ENCODE measurements around the gene DLG5. TPM values are rescaled to one million over a fixed set of nuclear protein-coding genes. Genes with fewer than 3 reads are reported as not detected.

Gene DLG5
- total and polyA plus RNA-seq, 9 of the 15 experiments (the other 6 are each of a cell fraction or from before 2014, with no cell fraction given), result 1.4 to 26.8 (median 11.2) TPM

DNA sequence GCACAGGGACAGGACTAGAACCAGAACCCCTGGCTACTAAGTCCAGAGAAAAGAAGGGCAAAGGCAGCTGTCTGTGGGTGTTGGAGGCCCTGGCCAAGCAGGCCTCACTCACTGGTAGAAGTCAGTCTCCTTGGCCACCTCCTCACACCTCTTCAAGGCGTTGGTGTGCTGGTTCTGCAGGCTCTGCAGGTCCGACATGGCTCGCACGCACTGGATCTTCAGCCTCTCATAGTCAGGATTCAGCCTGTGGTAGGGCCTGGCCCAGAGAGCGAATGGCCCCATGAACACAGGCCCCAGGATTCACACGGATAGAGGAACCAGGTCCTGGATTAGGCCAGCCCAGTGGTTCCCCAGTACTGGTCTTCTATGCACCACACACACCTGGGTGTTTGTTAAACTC, 72.4 kb downstream of the DLG5 start:
- BruUV-seq (replicated peaks), result no TSS peak
- Histone ChIP-seq H3K9me1 (ENCODE audit: control insufficient read depth, insufficient read depth, low read length) (no peaks in the 10 kb centered on the region), H3K27ac (ENCODE audit: extremely low read depth, low read depth, low read length) (no peak overlapping the region), H3K4me2 (ENCODE audit: insufficient read depth, low read length) (no peak overlapping the region), H3K36me3 (ENCODE audit: control insufficient read depth, insufficient read depth, low read length) (peaks cover 39% of the 10 kb centered on the region; the same call in 2 of the 3 replicates), H4K20me1 (replicated peaks; ENCODE audit: control insufficient read depth, insufficient read depth, low read length) (peaks cover 4% of the 10 kb centered on the region; the same call in 1 of the 2 replicates), H3K4me3 (no peak overlapping the region), H2AFZ (ENCODE audit: low read depth, low read length) (no peak overlapping the region), H3K79me2 (ENCODE audit: control insufficient read depth, insufficient read depth, low read length) (no peaks in the 10 kb centered on the region), H3K9me3 (replicated peaks; ENCODE audit: control insufficient read depth, insufficient read depth, low read depth, low read length) (no peaks in the 10 kb centered on the region), H3K27me3 (ENCODE audit: control insufficient read depth in 2 of 2, insufficient read depth in 2 of 2, low read length in 2 of 2) (no peaks in the 10 kb centered on the region), H3K9ac (ENCODE audit: insufficient read depth in 1 of 2, low read depth in 2 of 2, low read length in 2 of 2) (peak overlapping the region in 1 of 2 experiments; percentile 49; a peak in 1 of 4 replicates), H3K4me1 (replicated peaks in 1 of 2; ENCODE audit: control insufficient read depth in 2 of 2, insufficient read depth in 2 of 2, low read length in 2 of 2) (peaks cover 6 to 8% of the 10 kb centered on the region in 2 experiments; a peak in 3 of 5 replicates)
- intact Hi-C loops (cut with micrococcal nuclease), result no loop called here
- in situ Hi-C loops (cut with MboI), result no loop called here
- DNase-seq (ENCODE audit: extremely low read depth in 1 of 4, low spot score in 3 of 4) (no peak), FAIRE-seq (no peak), ATAC-seq (no peak)
- CTCF ChIA-PET (ENCODE audit: low intra/inter-chr PET ratio), result no interaction called here
- WGBS (ENCODE audit: insufficient coverage, low coverage, missing lambda C conversion rate), result 88% methylated on average over 6 of the region's 6 CpGs
- POLR2A ChIA-PET, result interaction anchor here (0.6 kb wide), 1 partner anchor 119 kb away, joined by 3 read pairs; no protein-coding TSS in a partner anchor
- TF ChIP-seq HNRNPUL1 (IDR thresholded peaks at IDR 0.05; ENCODE audit: low read length), result no peak
- no peak for TF ChIP-seq HIVEP1 (CRISPR knock-in tag; IDR thresholded peaks at IDR 0.05)
- no peak for TF ChIP-seq SAFB (IDR thresholded peaks at IDR 0.05; ENCODE audit: borderline replicate concordance, low read depth, low read length)
- no peak for TF ChIP-seq GTF3C2 (IDR thresholded peaks at IDR 0.05; ENCODE audit: borderline replicate concordance, extremely low read depth, insufficient read length)
- TF ChIP-seq ZBTB1 (CRISPR knock-in tag; IDR thresholded peaks at IDR 0.05; ENCODE audit: borderline replicate concordance, low read depth), result no peak
- TF ChIP-seq, protein P1, sequence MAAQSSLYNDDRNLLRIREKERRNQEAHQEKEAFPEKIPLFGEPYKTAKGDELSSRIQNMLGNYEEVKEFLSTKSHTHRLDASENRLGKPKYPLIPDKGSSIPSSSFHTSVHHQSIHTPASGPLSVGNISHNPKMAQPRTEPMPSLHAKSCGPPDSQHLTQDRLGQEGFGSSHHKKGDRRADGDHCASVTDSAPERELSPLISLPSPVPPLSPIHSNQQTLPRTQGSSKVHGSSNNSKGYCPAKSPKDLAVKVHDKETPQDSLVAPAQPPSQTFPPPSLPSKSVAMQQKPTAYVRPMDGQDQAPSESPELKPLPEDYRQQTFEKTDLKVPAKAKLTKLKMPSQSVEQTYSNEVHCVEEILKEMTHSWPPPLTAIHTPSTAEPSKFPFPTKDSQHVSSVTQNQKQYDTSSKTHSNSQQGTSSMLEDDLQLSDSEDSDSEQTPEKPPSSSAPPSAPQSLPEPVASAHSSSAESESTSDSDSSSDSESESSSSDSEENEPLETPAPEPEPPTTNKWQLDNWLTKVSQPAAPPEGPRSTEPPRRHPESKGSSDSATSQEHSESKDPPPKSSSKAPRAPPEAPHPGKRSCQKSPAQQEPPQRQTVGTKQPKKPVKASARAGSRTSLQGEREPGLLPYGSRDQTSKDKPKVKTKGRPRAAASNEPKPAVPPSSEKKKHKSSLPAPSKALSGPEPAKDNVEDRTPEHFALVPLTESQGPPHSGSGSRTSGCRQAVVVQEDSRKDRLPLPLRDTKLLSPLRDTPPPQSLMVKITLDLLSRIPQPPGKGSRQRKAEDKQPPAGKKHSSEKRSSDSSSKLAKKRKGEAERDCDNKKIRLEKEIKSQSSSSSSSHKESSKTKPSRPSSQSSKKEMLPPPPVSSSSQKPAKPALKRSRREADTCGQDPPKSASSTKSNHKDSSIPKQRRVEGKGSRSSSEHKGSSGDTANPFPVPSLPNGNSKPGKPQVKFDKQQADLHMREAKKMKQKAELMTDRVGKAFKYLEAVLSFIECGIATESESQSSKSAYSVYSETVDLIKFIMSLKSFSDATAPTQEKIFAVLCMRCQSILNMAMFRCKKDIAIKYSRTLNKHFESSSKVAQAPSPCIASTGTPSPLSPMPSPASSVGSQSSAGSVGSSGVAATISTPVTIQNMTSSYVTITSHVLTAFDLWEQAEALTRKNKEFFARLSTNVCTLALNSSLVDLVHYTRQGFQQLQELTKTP (IDR thresholded peaks at IDR 0.05; ENCODE audit: low read depth in 1 of 2, partially characterized antibody in 2 of 2), result no peak
- TF ChIP-seq ZNF165 (CRISPR knock-in tag; IDR thresholded peaks at IDR 0.05; ENCODE audit: borderline replicate concordance), result no peak
- TF ChIP-seq TSHZ1 (CRISPR knock-in tag; IDR thresholded peaks at IDR 0.05), result no peak
- TF ChIP-seq DEAF1 (CRISPR knock-in tag; IDR thresholded peaks at IDR 0.05), result no peak
